ENCODE measurements around the gene FAM228A.
"Not testable (repeated sequence)": the region's sequence is repeated elsewhere in the genome, so short reads cannot be mapped to it uniquely, and the experiment has no call there.

Gene FAM228A

GRCh38 chr2:24174851-24175277, at the start of gene FAM228A:
Gene FAM228A (plus strand): TSS chr2:24175053. CDS start chr2:24175481, 428 bp downstream.
- no peaks in the 10 kb centered on the region for H3K36me3 ChIP-seq (ENCODE audit: insufficient read depth, low read length)
- H3K4me3 ChIP-seq (ENCODE audit: low read depth in 1 of 2, low read length in 2 of 2): no peak within 1 kb of the TSS
- no peaks in the 10 kb centered on the region for H3K4me1 ChIP-seq (ENCODE audit: insufficient read depth, low read length)
- H3K9me3 ChIP-seq (ENCODE audit: low read length): no peaks in the 10 kb centered on the region
- H3K9ac ChIP-seq (ENCODE audit: low read length): no peak within 1 kb of the TSS
- H3K27ac ChIP-seq (ENCODE audit: low read depth, low read length): no peak within 1 kb of the TSS
- peaks cover 0 to 9% of the 10 kb centered on the region in 2 donors for H3K27me3 ChIP-seq (ENCODE audit: control insufficient read depth in 1 of 2, insufficient read depth in 2 of 2, low read length in 2 of 2)

DNA sequence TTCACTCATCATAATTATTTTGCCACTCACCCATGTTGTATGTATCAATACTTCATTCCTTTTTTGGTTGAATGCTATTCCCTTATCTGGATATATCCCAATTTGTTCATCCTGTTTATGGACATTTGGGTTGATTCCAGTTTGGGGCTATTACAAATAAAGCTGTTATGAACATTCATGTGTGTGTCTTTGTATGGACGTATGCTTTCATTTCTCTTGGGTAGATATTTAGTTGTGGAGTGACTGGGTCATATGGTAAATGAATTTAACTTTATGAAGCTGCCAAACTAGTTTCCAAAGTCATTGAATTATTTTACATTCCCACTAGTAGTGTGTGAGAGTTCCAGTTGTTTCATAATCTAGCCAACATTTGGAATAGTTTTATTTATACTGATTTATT, 48.9 kb upstream of the FAM228A start:
- Histone ChIP-seq H3K36me3 (ENCODE audit: insufficient read depth, low read length) (no peaks in the 10 kb centered on the region), H3K27me3 (ENCODE audit: control insufficient read depth in 1 of 2, insufficient read depth in 2 of 2, low read length in 2 of 2) (no peaks in the 10 kb centered on the region), H3K4me1 (ENCODE audit: insufficient read depth, low read length) (peaks cover 19% of the 10 kb centered on the region), H3K4me3 (ENCODE audit: low read depth in 1 of 2, low read length in 2 of 2) (no peak overlapping the region), H3K27ac (ENCODE audit: low read depth, low read length) (no peak overlapping the region), H3K9me3 (ENCODE audit: low read length) (no peaks in the 10 kb centered on the region), H3K9ac (ENCODE audit: low read length) (no peak overlapping the region)

DNA sequence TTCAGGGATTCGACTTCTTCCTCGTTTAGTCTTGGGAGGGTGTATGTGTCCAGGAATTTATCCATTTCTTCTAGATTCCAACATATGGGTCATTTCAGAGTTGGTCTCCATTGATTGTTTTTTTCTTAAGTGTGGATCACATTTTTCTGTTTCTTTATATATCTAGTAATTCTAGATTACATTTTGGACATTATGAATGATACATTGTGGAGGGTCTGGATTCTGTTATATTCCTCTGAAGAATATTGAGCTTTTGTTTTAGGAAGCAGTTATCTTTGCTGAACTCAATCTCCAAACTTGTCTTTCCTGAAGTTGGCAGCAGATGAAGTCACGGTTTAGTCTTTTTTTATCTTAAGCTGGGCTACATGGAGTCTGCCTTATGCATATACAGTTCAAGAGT, 42.3 kb upstream of the FAM228A start:
- Histone ChIP-seq H3K27me3 (ENCODE audit: control insufficient read depth in 1 of 2, insufficient read depth in 2 of 2, low read length in 2 of 2) (no peaks in the 10 kb centered on the region), H3K4me3 (ENCODE audit: low read depth in 1 of 2, low read length in 2 of 2) (no peak overlapping the region), H3K4me1 (ENCODE audit: insufficient read depth, low read length) (no peaks in the 10 kb centered on the region), H3K9me3 (ENCODE audit: low read length) (no peaks in the 10 kb centered on the region), H3K9ac (ENCODE audit: low read length) (no peak overlapping the region), H3K36me3 (ENCODE audit: insufficient read depth, low read length) (no peaks in the 10 kb centered on the region), H3K27ac (ENCODE audit: low read depth, low read length) (no peak overlapping the region)

DNA sequence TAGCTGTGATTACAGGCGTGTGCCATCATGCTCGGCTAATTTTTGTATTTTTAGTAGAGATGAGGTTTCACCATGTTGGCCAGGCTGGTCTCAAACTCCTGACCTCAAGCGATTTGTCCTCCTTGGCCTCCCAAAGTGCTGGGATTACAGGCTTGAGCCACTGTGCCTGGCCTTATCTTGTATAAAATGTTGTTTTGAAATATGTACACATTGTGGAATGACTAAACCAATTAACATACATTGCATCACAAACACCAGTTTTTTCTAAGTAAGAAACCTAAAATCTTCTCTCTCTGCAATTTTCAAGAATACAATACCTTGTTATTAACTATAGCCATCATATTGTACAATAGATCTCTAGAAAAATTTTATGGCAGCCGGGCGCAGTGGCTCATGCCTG, 34.5 kb upstream of the FAM228A start:
- H3K36me3 ChIP-seq (ENCODE audit: insufficient read depth, low read length); H3K27ac ChIP-seq (ENCODE audit: low read depth, low read length); H3K4me1 ChIP-seq (ENCODE audit: insufficient read depth, low read length); H3K4me3 ChIP-seq (ENCODE audit: low read depth in 1 of 2, low read length in 2 of 2); H3K9ac ChIP-seq (ENCODE audit: low read length); H3K9me3 ChIP-seq (ENCODE audit: low read length); H3K27me3 ChIP-seq (ENCODE audit: control insufficient read depth in 1 of 2, insufficient read depth in 2 of 2, low read length in 2 of 2): not testable (repeated sequence)

GRCh38 chr2:24147364-24147763, 27.5 kb upstream of the FAM228A start:
- no peaks in the 10 kb centered on the region for H3K4me1 ChIP-seq (ENCODE audit: insufficient read depth, low read length)
- H3K27me3 ChIP-seq (ENCODE audit: control insufficient read depth in 1 of 2, insufficient read depth in 2 of 2, low read length in 2 of 2): no peaks in the 10 kb centered on the region
- H3K4me3 ChIP-seq (ENCODE audit: low read depth in 1 of 2, low read length in 2 of 2): no peak overlapping the region
- no peaks in the 10 kb centered on the region for H3K9me3 ChIP-seq (ENCODE audit: low read length)
- H3K36me3 ChIP-seq (ENCODE audit: insufficient read depth, low read length): peaks cover 12% of the 10 kb centered on the region
- H3K9ac ChIP-seq (ENCODE audit: low read length): no peak overlapping the region
- H3K27ac ChIP-seq (ENCODE audit: low read depth, low read length): no peak overlapping the region

DNA sequence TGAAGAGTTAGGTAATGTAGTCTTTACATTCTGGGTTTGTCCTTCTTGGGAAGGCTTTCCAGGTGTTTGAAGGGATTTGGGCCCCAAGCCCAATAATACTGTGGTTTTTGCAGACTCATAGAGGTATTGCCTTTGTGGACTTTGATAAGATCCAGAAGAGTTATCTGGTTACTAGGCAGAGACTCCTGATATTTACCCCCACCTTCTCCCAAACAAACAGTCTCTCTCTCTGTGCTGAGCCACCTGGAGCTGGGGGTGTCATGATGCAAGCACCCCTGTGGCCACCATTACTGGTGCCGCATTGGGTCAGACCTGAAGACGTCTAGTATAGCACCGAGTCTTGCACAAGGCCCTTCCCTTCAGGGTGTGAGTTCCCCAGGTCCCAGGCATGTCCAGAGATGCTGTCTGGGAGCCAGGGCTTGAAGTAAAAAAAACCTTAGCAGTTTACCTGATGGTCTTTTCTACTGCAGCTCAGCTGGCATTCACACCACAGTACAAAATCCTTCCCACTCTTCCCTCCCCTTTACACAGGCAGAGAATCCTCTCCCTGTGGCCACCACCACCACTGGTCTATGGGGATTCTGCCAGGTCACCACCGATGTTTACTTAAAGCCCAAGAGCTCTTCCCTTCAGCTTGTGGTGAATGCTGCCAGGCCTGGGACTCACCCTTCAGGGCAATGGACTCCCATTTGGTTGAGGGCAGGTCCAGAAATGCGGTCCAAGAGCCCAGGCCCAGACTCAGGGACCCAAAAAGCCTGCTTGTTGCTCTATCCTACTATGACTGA, 22.2 kb upstream of the FAM228A start:
- Histone ChIP-seq H3K4me3 (ENCODE audit: low read depth in 1 of 2, low read length in 2 of 2) (no peak overlapping the region), H3K27me3 (ENCODE audit: control insufficient read depth in 1 of 2, insufficient read depth in 2 of 2, low read length in 2 of 2) (no peaks in the 10 kb centered on the region), H3K27ac (ENCODE audit: low read depth, low read length) (no peak overlapping the region), H3K9me3 (ENCODE audit: low read length) (no peaks in the 10 kb centered on the region), H3K9ac (ENCODE audit: low read length) (no peak overlapping the region), H3K4me1 (ENCODE audit: insufficient read depth, low read length) (no peaks in the 10 kb centered on the region), H3K36me3 (ENCODE audit: insufficient read depth, low read length) (peaks cover 16% of the 10 kb centered on the region)

DNA sequence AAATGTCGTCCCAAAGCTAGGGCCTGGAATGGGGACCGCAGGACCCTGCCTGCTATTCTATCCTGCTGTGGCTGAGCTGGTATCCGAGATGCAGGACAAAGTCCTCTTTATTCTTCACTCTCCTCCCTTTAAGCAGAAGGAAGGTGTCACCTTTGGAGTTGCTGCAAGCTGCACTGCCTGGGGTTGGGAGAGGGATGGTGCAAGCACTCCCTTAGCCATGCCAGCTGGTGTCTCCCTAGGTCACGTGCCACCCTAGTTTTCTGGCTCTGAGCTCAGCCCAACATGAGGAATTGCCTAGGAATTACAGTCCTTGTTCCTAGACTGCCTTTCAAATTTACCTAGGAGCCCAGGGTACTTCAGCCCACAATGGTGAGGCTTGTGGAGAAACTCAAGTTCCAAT, 21.4 kb upstream of the FAM228A start:
- H3K9me3 ChIP-seq (ENCODE audit: low read length): no peaks in the 10 kb centered on the region
- no peak overlapping the region for H3K9ac ChIP-seq (ENCODE audit: low read length)
- H3K4me3 ChIP-seq (ENCODE audit: low read depth in 1 of 2, low read length in 2 of 2): no peak overlapping the region
- H3K27ac ChIP-seq (ENCODE audit: low read depth, low read length): no peak overlapping the region
- no peaks in the 10 kb centered on the region for H3K4me1 ChIP-seq (ENCODE audit: insufficient read depth, low read length)
- H3K36me3 ChIP-seq (ENCODE audit: insufficient read depth, low read length): peaks cover 14% of the 10 kb centered on the region
- H3K27me3 ChIP-seq (ENCODE audit: control insufficient read depth in 1 of 2, insufficient read depth in 2 of 2, low read length in 2 of 2): no peaks in the 10 kb centered on the region

- Histone ChIP-seq H3K4me3 (ENCODE audit: low read depth in 1 of 2, low read length in 2 of 2) (no peak overlapping the region), H3K9ac (ENCODE audit: low read length) (no peak overlapping the region), H3K27ac (ENCODE audit: low read depth, low read length) (no peak overlapping the region), H3K4me1 (ENCODE audit: insufficient read depth, low read length) (no peaks in the 10 kb centered on the region), H3K9me3 (ENCODE audit: low read length) (no peaks in the 10 kb centered on the region), H3K36me3 (ENCODE audit: insufficient read depth, low read length) (peaks cover 11% of the 10 kb centered on the region), H3K27me3 (ENCODE audit: control insufficient read depth in 1 of 2, insufficient read depth in 2 of 2, low read length in 2 of 2) (no peaks in the 10 kb centered on the region)
Measured at GRCh38 chr2:24158131-24158530, 16.7 kb upstream of the FAM228A start.

DNA sequence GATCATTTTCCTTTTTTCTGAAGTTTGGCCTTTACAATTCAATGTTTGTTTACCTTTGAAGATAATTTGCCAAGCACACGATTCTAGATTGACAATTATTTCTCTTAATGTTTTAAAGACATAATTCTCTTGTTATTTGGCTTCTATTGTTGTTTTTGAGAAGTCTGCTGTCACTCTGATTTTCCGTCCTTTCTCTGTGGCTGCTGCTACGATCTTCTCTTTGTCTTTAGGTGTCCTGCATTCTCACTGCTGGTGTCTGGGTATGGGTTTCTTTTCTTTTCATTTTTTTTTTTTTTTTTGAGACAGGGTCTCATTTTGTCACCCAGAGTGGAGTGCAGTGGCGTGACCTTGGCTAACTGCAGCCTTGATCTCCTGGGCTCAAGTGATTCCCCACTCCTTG, 15.1 kb upstream of the FAM228A start:
- H3K4me3 ChIP-seq (ENCODE audit: low read depth in 1 of 2, low read length in 2 of 2): no peak overlapping the region
- H3K9me3 ChIP-seq (ENCODE audit: low read length): no peaks in the 10 kb centered on the region
- no peak overlapping the region for H3K9ac ChIP-seq (ENCODE audit: low read length)
- H3K4me1 ChIP-seq (ENCODE audit: insufficient read depth, low read length): no peaks in the 10 kb centered on the region
- peaks cover 11% of the 10 kb centered on the region for H3K36me3 ChIP-seq (ENCODE audit: insufficient read depth, low read length)
- no peaks in the 10 kb centered on the region for H3K27me3 ChIP-seq (ENCODE audit: control insufficient read depth in 1 of 2, insufficient read depth in 2 of 2, low read length in 2 of 2)
- no peak overlapping the region for H3K27ac ChIP-seq (ENCODE audit: low read depth, low read length)

DNA sequence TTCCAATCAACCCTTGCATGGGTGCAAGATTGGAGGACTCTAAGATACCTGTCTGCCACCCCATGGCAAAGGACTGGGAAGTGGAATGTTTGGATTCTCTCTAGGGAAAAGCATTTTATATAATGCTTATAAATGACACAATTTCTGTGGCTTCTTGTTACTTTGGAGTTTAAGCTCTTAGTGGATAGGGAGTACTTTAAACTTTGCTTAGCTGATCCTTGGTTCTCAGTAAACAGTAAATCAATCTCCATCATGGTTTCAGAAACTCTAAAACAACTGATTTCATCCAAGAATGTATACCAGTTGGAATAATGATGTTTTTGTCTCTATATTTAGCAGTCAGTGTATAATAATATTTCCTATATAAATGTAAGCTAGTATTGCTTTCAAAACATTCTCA, 14.1 kb upstream of the FAM228A start:
- Histone ChIP-seq H3K4me1 (ENCODE audit: insufficient read depth, low read length) (no peaks in the 10 kb centered on the region), H3K9me3 (ENCODE audit: low read length) (no peaks in the 10 kb centered on the region), H3K9ac (ENCODE audit: low read length) (no peak overlapping the region), H3K36me3 (ENCODE audit: insufficient read depth, low read length) (peaks cover 11% of the 10 kb centered on the region), H3K27me3 (ENCODE audit: control insufficient read depth in 1 of 2, insufficient read depth in 2 of 2, low read length in 2 of 2) (no peaks in the 10 kb centered on the region), H3K27ac (ENCODE audit: low read depth, low read length) (no peak overlapping the region), H3K4me3 (ENCODE audit: low read depth in 1 of 2, low read length in 2 of 2) (no peak overlapping the region)

DNA sequence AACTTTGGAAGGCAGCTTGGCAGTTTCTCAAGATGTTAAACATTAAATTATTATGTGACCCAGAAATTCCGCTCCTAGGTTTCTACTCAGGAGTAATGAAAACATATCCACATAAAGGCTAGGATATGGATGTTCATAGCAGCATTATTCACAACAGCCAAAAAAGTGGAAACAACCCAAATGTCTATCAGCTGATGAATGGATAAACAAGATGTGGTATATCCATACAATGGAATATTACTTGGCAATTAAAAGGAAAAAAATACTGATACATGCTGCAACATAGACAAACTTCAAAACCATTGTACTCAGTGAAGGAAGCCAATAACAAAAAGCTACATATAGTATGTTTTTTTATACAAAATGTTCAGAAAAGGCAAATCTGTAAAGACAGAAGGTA, 12.4 kb upstream of the FAM228A start:
- Histone ChIP-seq H3K4me1 (ENCODE audit: insufficient read depth, low read length) (no peaks in the 10 kb centered on the region), H3K9me3 (ENCODE audit: low read length) (no peaks in the 10 kb centered on the region), H3K27me3 (ENCODE audit: control insufficient read depth in 1 of 2, insufficient read depth in 2 of 2, low read length in 2 of 2) (no peaks in the 10 kb centered on the region), H3K4me3 (ENCODE audit: low read depth in 1 of 2, low read length in 2 of 2) (no peak overlapping the region), H3K9ac (ENCODE audit: low read length) (no peak overlapping the region), H3K27ac (ENCODE audit: low read depth, low read length) (no peak overlapping the region), H3K36me3 (ENCODE audit: insufficient read depth, low read length) (peaks cover 11% of the 10 kb centered on the region)

DNA sequence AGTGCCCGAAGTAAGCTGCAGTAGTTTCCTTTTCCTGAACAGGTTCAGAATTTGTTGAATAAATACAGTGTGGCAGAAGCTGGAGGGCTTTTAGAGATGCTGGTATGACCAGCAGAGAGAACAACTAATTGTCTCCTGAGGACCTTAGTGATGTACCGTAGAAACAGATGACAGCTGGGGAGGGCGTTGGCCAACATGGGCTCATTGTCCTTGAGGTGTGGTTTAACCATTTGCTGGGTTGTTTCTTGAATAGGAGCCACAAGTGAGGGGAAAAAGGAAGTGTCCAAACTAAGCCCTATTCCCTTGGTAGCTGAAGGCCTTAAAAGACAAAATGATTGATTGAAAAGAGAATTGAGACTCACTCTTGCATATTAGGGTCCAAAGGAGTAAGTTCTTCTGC, 11.7 kb upstream of the FAM228A start:
- no peaks in the 10 kb centered on the region for H3K9me3 ChIP-seq (ENCODE audit: low read length)
- H3K36me3 ChIP-seq (ENCODE audit: insufficient read depth, low read length): peaks cover 9% of the 10 kb centered on the region
- no peaks in the 10 kb centered on the region for H3K27me3 ChIP-seq (ENCODE audit: control insufficient read depth in 1 of 2, insufficient read depth in 2 of 2, low read length in 2 of 2)
- H3K27ac ChIP-seq (ENCODE audit: low read depth, low read length): no peak overlapping the region
- H3K4me1 ChIP-seq (ENCODE audit: insufficient read depth, low read length): no peaks in the 10 kb centered on the region
- H3K9ac ChIP-seq (ENCODE audit: low read length): no peak overlapping the region
- no peak overlapping the region for H3K4me3 ChIP-seq (ENCODE audit: low read depth in 1 of 2, low read length in 2 of 2)

All from muscle layer of colon (tissue), 2 donors.